CD14-positive monocyte (primary cell): ENCODE measurements around the gene ASCC1. TPM values are rescaled to one million over a fixed set of nuclear protein-coding genes. Genes with fewer than 3 reads are reported as not detected.
"Not testable (repeated sequence)": the region's sequence is repeated elsewhere in the genome, so short reads cannot be mapped to it uniquely, and the experiment has no call there.

Source experiments
- DNase-seq, 3 donors: peaks; one replicate each; pipeline ENCODE4 v3.0.0-alpha.2; 2011 to 2022
- H2AFZ ChIP-seq: 2 replicates; pipeline ENCODE4 v1.6.0; 2012; ENCODE audit warnings: mild to moderate bottlenecking, low read depth, low read length, inconsistent platforms; ENCODE audit not compliant: insufficient read depth, poor library complexity, severe bottlenecking
- H3K27ac ChIP-seq, 2 donors: 1 replicate in 1 of 2; 2 replicates in 1 of 2; pipeline ENCODE4 v1.5.1; 2012 to 2013; ENCODE audit warnings: low read length in 2 of 2, control low read depth in 1 of 2, inconsistent platforms in 1 of 2, low read depth in 1 of 2, mild to moderate bottlenecking in 1 of 2
- H3K27me3 ChIP-seq, 2 donors: one replicate each; pipeline versions ENCODE4 v1.6.0 to v1.6.1; 2011 to 2013; ENCODE audit warnings: low read length in 2 of 2; ENCODE audit not compliant: control insufficient read depth in 2 of 2, insufficient read depth in 2 of 2
- H3K36me3 ChIP-seq, 2 donors: replicated peaks in 1 of 2; 1 replicate in 1 of 2; 2 replicates in 1 of 2; pipeline versions ENCODE4 v1.5.1 to v1.6.1; 2012 to 2013; ENCODE audit warnings: low read length in 2 of 2, control low read depth in 1 of 2, inconsistent platforms in 1 of 2, mild to moderate bottlenecking in 1 of 2; ENCODE audit not compliant: insufficient read depth in 2 of 2, control insufficient read depth in 1 of 2
- H3K4me1 ChIP-seq, 2 donors: 1 replicate in 1 of 2; 2 replicates in 1 of 2; pipeline versions ENCODE4 v1.5.1 to v1.6.1; 2012 to 2013; ENCODE audit warnings: low read length in 2 of 2, control low read depth in 1 of 2, inconsistent platforms in 1 of 2, mild to moderate bottlenecking in 1 of 2, moderate library complexity in 1 of 2; ENCODE audit not compliant: insufficient read depth in 2 of 2, control insufficient read depth in 1 of 2
- H3K4me2 ChIP-seq: replicated peaks from 2 replicates; pipeline ENCODE3; 2012; ENCODE audit warnings: low read length, moderate library complexity, mild to moderate bottlenecking; ENCODE audit not compliant: poor library complexity, severe bottlenecking; ENCODE audit errors: extremely low read depth
- H3K4me3 ChIP-seq, 3 experiments: fragments of 200-600 bp in 1 of 3; sonication (generic) in 1 of 3; replicated peaks in 1 of 3; 1 replicate in 2 of 3; 2 replicates in 1 of 3; pipeline ENCODE4 v1.5.1; 2011 to 2013; ENCODE audit warnings: low read length in 3 of 3, mild to moderate bottlenecking in 3 of 3, control low read depth in 2 of 3, low read depth in 2 of 3, inconsistent platforms in 1 of 3, moderate library complexity in 1 of 3
- H3K79me2 ChIP-seq: 2 replicates; pipeline ENCODE4 v1.6.0; 2012; ENCODE audit warnings: mild to moderate bottlenecking, control low read depth, inconsistent platforms, low read length, moderate library complexity; ENCODE audit not compliant: insufficient read depth
- H3K9ac ChIP-seq: 2 replicates; pipeline ENCODE4 v1.6.0; 2017; ENCODE audit warnings: low read length, mild to moderate bottlenecking; ENCODE audit not compliant: insufficient read depth, poor library complexity, severe bottlenecking
- H3K9me3 ChIP-seq, 2 donors: replicated peaks in 1 of 2; 1 replicate in 1 of 2; 2 replicates in 1 of 2; pipeline versions ENCODE4 v1.5.1 to v1.6.1; 2012 to 2013; ENCODE audit warnings: low read length in 2 of 2, control low read depth in 1 of 2; ENCODE audit not compliant: control insufficient read depth in 1 of 2, insufficient read depth in 1 of 2
- H4K20me1 ChIP-seq: 2 replicates; pipeline ENCODE4 v1.6.0; 2012; ENCODE audit warnings: mild to moderate bottlenecking, low read length, control low read depth, moderate library complexity; ENCODE audit not compliant: insufficient read depth
- H3K27ac Mint-ChIP-seq, 7 donors: one replicate each; pipeline ENCODE4 v1.8.0; 2020; ENCODE audit warnings: mild to moderate bottlenecking in 7 of 7, mixed read lengths in 7 of 7, moderate library complexity in 6 of 7, inconsistent platforms in 2 of 7
- H3K27me3 Mint-ChIP-seq, 3 donors: one replicate each; pipeline ENCODE4 v1.8.0; 2021 to 2022; ENCODE audit warnings: low read depth in 3 of 3, mild to moderate bottlenecking in 3 of 3, mixed read lengths in 3 of 3, moderate library complexity in 3 of 3, inconsistent platforms in 1 of 3
- H3K36me3 Mint-ChIP-seq, 2 donors: one replicate each; pipeline ENCODE4 v1.8.0; 2020; ENCODE audit warnings: mixed read lengths in 2 of 2, inconsistent platforms in 1 of 2, mild to moderate bottlenecking in 1 of 2
- H3K4me1 Mint-ChIP-seq: one replicate; pipeline ENCODE4 v1.8.0; 2020; ENCODE audit warnings: mild to moderate bottlenecking, mixed read lengths
- H3K4me3 Mint-ChIP-seq, 2 donors: one replicate each; pipeline ENCODE4 v1.8.0; 2020; ENCODE audit warnings: mild to moderate bottlenecking in 2 of 2, mixed read lengths in 2 of 2, moderate library complexity in 1 of 2
- H3K9me3 Mint-ChIP-seq, 7 donors: one replicate each; pipeline ENCODE4 v1.8.0; 2020 to 2022; ENCODE audit warnings: mixed read lengths in 7 of 7, mild to moderate bottlenecking in 6 of 7, moderate library complexity in 6 of 7, inconsistent platforms in 2 of 7
- WGBS: methylation state at CpG from one replicate; pipeline ENCODE4 v1.1.5; 2013; ENCODE audit warnings: missing lambda C conversion rate; ENCODE audit not compliant: insufficient coverage; 5-methylcytosine and 5-hydroxymethylcytosine counted together
- intact Hi-C, 2 donors: fragments of 100-400 bp; cut with micrococcal nuclease; formaldehyde crosslinking; loops; one replicate each; pipeline versions ENCODE4 v1.15.0 to v1.15.1; 2023
- polyA plus RNA-seq, 3 donors: library from polyadenylated mRNA; depleted of rRNA in 1 of 3; unstranded in 2 of 3; stranded (reverse) in 1 of 3; fragments of 300-500 nt in 2 of 3; fragments of >200 nt in 1 of 3; fragmentation: Illumina TruSeq in 2 of 3; gene quantifications; 1 replicate in 2 of 3; 2 replicates in 1 of 3; pipeline ENCODE4 v1.2.3, GENCODE V29; 2012 to 2021
- TF ChIP-seq, protein P1 (sequence below): fragments of 200-600 bp; IDR thresholded peaks from one replicate; pipeline ENCODE4 v1.8.0; 2022; ENCODE audit warnings: antibody characterized with exemption, mild to moderate bottlenecking

Gene ASCC1
- polyA plus RNA-seq, 3 donors, result 8.2 to 20.9 (median 17.9) TPM

DNA sequence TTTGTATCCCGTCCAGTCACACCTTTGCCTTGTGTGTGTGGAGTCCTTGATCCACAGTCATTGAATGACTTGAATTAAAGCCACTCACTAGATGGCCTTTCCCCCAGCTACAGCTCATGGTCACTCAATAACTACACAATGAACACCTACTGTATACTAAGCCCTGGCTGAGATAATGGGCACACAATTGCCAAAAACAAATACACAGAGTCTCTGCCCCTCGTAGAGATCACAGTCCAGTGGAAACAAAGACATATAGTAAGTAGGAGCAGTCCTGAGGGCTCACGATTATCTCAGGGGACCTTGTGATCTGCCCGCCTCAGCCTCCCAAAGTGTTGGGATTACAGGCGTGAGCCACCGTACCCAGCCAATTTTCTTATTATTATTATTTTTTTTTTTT is 35.6 kb upstream of the ASCC1 start:
- H3K4me3 Mint-ChIP-seq, result no peak overlapping the region
- H3K27ac ChIP-seq, result no peak overlapping the region
- no peak overlapping the region for H3K4me2 ChIP-seq
- no peaks in the 10 kb centered on the region for H3K9me3 ChIP-seq
- WGBS, result 71% methylated on average over 1 of the region's 6 CpGs
- H2AFZ ChIP-seq, result no peak overlapping the region
- H3K27ac Mint-ChIP-seq, result no peak overlapping the region
- H4K20me1 ChIP-seq, result no peaks in the 10 kb centered on the region
- peaks cover 41% of the 10 kb centered on the region for H3K4me1 Mint-ChIP-seq
- no peaks in the 10 kb centered on the region for H3K27me3 ChIP-seq
- no peak overlapping the region for H3K4me3 ChIP-seq
- H3K36me3 ChIP-seq, result no peaks in the 10 kb centered on the region
- no peak for DNase-seq
- peaks cover 0 to 3% (median 2%) of the 10 kb centered on the region in 3 donors for H3K27me3 Mint-ChIP-seq
- no peaks in the 10 kb centered on the region for H3K79me2 ChIP-seq
- intact Hi-C loops, result no loop called here
- TF ChIP-seq, protein P1, sequence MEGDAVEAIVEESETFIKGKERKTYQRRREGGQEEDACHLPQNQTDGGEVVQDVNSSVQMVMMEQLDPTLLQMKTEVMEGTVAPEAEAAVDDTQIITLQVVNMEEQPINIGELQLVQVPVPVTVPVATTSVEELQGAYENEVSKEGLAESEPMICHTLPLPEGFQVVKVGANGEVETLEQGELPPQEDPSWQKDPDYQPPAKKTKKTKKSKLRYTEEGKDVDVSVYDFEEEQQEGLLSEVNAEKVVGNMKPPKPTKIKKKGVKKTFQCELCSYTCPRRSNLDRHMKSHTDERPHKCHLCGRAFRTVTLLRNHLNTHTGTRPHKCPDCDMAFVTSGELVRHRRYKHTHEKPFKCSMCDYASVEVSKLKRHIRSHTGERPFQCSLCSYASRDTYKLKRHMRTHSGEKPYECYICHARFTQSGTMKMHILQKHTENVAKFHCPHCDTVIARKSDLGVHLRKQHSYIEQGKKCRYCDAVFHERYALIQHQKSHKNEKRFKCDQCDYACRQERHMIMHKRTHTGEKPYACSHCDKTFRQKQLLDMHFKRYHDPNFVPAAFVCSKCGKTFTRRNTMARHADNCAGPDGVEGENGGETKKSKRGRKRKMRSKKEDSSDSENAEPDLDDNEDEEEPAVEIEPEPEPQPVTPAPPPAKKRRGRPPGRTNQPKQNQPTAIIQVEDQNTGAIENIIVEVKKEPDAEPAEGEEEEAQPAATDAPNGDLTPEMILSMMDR, result no peak
- no peaks in the 10 kb centered on the region for H3K36me3 Mint-ChIP-seq
- H3K4me1 ChIP-seq, result peaks cover 35 to 44% of the 10 kb centered on the region in 2 donors
- H3K9me3 Mint-ChIP-seq, result no peaks in the 10 kb centered on the region
- H3K9ac ChIP-seq, result no peak overlapping the region

DNA sequence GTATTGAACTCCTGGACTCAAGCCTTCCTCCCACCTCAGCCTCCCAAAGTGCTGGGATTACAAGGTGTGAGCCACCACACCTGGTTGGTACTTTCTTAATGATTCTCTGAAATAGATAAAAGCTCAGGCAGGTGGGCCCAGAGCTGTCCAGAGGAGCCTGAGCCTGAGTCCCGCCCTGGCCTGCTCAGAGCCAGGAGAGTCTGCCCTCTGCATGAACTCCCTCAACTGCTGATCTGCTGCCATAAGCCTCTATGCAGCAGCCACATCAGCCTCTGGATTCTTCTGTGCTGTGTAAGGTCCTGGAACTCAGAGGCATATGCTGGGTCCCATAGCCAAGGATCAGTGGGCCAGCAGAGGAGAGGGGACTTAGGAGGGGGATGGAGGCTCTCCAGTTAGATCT is 34.6 kb upstream of the ASCC1 start:
- Histone ChIP-seq H3K9ac (no peak overlapping the region), H2AFZ (no peak overlapping the region), H3K4me1 (peaks cover 29 to 35% of the 10 kb centered on the region in 2 donors), H3K27ac (no peak overlapping the region), H3K36me3 (no peaks in the 10 kb centered on the region), H3K27me3 (no peaks in the 10 kb centered on the region), H3K9me3 (no peaks in the 10 kb centered on the region), H3K4me2 (no peak overlapping the region), H3K4me3 (no peak overlapping the region), H4K20me1 (no peaks in the 10 kb centered on the region), H3K79me2 (no peaks in the 10 kb centered on the region)
- H3K4me3 Mint-ChIP-seq, result no peak overlapping the region
- peak overlapping the region in 1 of 7 donors; percentile 26 for H3K27ac Mint-ChIP-seq
- TF ChIP-seq, protein P1, result no peak
- no peak for DNase-seq
- 92% methylated on average over 1 of the region's 1 CpG for WGBS
- H3K4me1 Mint-ChIP-seq, result peaks cover 39% of the 10 kb centered on the region
- peaks cover 0 to 1% (median 0%) of the 10 kb centered on the region in 7 donors for H3K9me3 Mint-ChIP-seq
- H3K27me3 Mint-ChIP-seq, result peaks cover 0 to 4% (median 3%) of the 10 kb centered on the region in 3 donors
- intact Hi-C loops, result no loop called here
- H3K36me3 Mint-ChIP-seq, result no peaks in the 10 kb centered on the region

DNA sequence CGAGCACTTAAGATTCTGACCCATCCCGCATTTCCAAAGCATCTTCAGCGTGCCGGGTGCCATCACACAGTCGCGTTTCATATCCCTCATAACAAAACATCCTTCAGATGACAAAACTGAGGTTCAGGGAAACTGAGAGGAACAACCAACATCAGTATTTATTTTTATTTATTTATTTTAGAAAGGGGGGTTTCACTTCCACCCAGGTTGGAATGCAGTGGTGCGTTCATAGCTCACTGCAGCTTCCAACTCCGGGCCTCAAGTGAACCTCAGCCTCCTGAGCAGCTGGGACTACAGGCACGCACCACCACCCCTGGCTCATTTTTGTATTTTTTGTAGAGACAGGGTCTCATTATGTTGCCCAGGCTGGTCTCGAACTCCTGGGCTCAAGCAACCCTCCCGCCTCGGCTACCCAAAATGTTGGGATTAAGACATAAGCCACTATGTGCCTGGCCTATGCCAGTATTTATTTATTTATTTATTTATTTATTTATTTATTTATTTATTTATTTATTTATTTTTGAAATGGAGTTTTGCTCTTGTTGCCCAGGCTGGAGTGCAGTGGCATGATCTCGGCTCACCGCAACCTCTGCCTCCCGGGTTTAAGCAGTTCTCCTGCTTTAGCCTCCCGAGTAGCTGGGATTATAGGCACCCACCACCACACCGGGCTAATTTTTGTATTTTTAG is 33.2 kb upstream of the ASCC1 start:
- H3K79me2 ChIP-seq, DNase-seq, H3K9ac ChIP-seq, H4K20me1 ChIP-seq, H3K9me3 Mint-ChIP-seq, H3K27me3 Mint-ChIP-seq, H3K36me3 ChIP-seq, H3K9me3 ChIP-seq, intact Hi-C loops, H3K27me3 ChIP-seq, H3K36me3 Mint-ChIP-seq: not testable (repeated sequence)
- peak overlapping the region in 5 of 7 donors; percentile 54 to 86 (median 70) for H3K27ac Mint-ChIP-seq
- Histone ChIP-seq H3K4me2 (peak overlapping the region; percentile 54), H3K27ac (peak overlapping the region; percentile 1 to 51), H3K4me3 (peak overlapping the region in 1 of 3 experiments; percentile 54), H2AFZ (peak overlapping the region; percentile 78), H3K4me1 (peaks cover 17 to 22% of the 10 kb centered on the region in 2 donors)
- H3K4me1 Mint-ChIP-seq, result peaks cover 26% of the 10 kb centered on the region
- H3K4me3 Mint-ChIP-seq, result peak overlapping the region; percentile 20 to 79
- WGBS, result 90% methylated on average over 8 of the region's 17 CpGs
